CD8-positive, alpha-beta memory T cell (primary cell): Measurements from ENCODE around the gene ATP8A2. TPM values are rescaled to one million over a fixed set of nuclear protein-coding genes. Genes with fewer than 3 reads are reported as not detected.

ENCODE experiments used
- CTCF ChIA-PET: fragments of 350-600 bp; sonication (Branson Sonifier 250); formaldehyde crosslinking; loops from one replicate; lab custom pipeline; 2021; ENCODE audit warnings: antibody characterized with exemption; lab: Charles Lee
- POLR2A ChIA-PET: fragments of 350-600 bp; sonication (Branson Sonifier 250); formaldehyde crosslinking; loops from one replicate; lab custom pipeline; 2021; ENCODE audit warnings: antibody characterized with exemption; lab: Charles Lee
- DNase-seq, 5 donors: peaks; one replicate each; pipeline versions ENCODE4 v3.0.0 to v3.0.0-alpha.2; 2020 to 2022; ENCODE audit warnings: mixed read lengths in 1 of 5
- H3K27ac ChIP-seq: one replicate; pipeline ENCODE4 v1.7.0; 2013; ENCODE audit warnings: low read depth, mild to moderate bottlenecking, low read length, moderate library complexity
- H3K27me3 ChIP-seq: 2 replicates; pipeline ENCODE4 v1.7.0; 2013; ENCODE audit warnings: low read length, mild to moderate bottlenecking; ENCODE audit not compliant: insufficient read depth, poor library complexity, severe bottlenecking
- H3K36me3 ChIP-seq: 2 replicates; pipeline ENCODE4 v1.7.0; 2013; ENCODE audit warnings: mild to moderate bottlenecking, low read length, moderate library complexity; ENCODE audit not compliant: insufficient read depth
- H3K4me1 ChIP-seq: 2 replicates; pipeline ENCODE4 v1.7.0; 2013; ENCODE audit warnings: mild to moderate bottlenecking, low read length, moderate library complexity; ENCODE audit not compliant: insufficient read depth
- H3K4me3 ChIP-seq: 2 replicates; pipeline ENCODE4 v1.7.0; 2013; ENCODE audit warnings: mild to moderate bottlenecking, low read length
- H3K9me3 ChIP-seq: 2 replicates; pipeline ENCODE4 v1.7.0; 2013; ENCODE audit warnings: mild to moderate bottlenecking, low read length
- H3K27ac Mint-ChIP-seq, 8 donors: one replicate each; pipeline ENCODE4 v1.8.0; 2020 to 2021; ENCODE audit warnings: mixed read lengths in 8 of 8, mild to moderate bottlenecking in 6 of 8, inconsistent platforms in 3 of 8, moderate library complexity in 3 of 8
- H3K27me3 Mint-ChIP-seq, 2 donors: one replicate each; pipeline ENCODE4 v1.8.0; 2020 to 2021; ENCODE audit warnings: mixed read lengths in 2 of 2, mild to moderate bottlenecking in 1 of 2, moderate library complexity in 1 of 2
- H3K36me3 Mint-ChIP-seq, 3 donors: one replicate each; pipeline ENCODE4 v1.8.0; 2020 to 2021; ENCODE audit warnings: mixed read lengths in 3 of 3, inconsistent platforms in 1 of 3, mild to moderate bottlenecking in 1 of 3
- H3K4me1 Mint-ChIP-seq, 3 donors: one replicate each; pipeline ENCODE4 v1.8.0; 2020 to 2021; ENCODE audit warnings: mixed read lengths in 3 of 3, inconsistent platforms in 1 of 3, mild to moderate bottlenecking in 1 of 3
- H3K4me3 Mint-ChIP-seq, 7 donors: one replicate each; pipeline ENCODE4 v1.8.0; 2020 to 2021; ENCODE audit warnings: mixed read lengths in 7 of 7, mild to moderate bottlenecking in 6 of 7, moderate library complexity in 4 of 7, inconsistent platforms in 2 of 7
- H3K9me3 Mint-ChIP-seq, 5 donors: one replicate each; pipeline ENCODE4 v1.8.0; 2020 to 2022; ENCODE audit warnings: mixed read lengths in 5 of 5, mild to moderate bottlenecking in 3 of 5, moderate library complexity in 2 of 5, inconsistent platforms in 1 of 5
- polyA plus RNA-seq: library from polyadenylated mRNA; unstranded; fragments of 300-500 nt; fragmentation: Illumina TruSeq; gene quantifications from one replicate; pipeline ENCODE4 v1.2.3, GENCODE V29; 2021
- total RNA-seq, 2 experiments: library from RNA; stranded (reverse); gene quantifications; one replicate each; pipeline ENCODE4 v1.2.3, GENCODE V29; 2021

The ATP8A2 gene
- total and polyA plus RNA-seq, 3 experiments from 2014 or later: 0.26 to 0.63 (median 0.58) TPM

GRCh38 chr13:25469169-25469525 is 97.4 kb downstream of the ATP8A2 start:
- POLR2A ChIA-PET: no interaction called here
- no peaks in the 10 kb centered on the region for H3K36me3 ChIP-seq
- no peak overlapping the region for H3K4me3 ChIP-seq
- no peak for DNase-seq
- no peak overlapping the region for H3K27ac ChIP-seq
- no peaks in the 10 kb centered on the region for H3K4me1 ChIP-seq
- no peaks in the 10 kb centered on the region for H3K36me3 Mint-ChIP-seq
- no peak overlapping the region for H3K27ac Mint-ChIP-seq
- H3K4me1 Mint-ChIP-seq: peaks cover 2 to 7% (median 7%) of the 10 kb centered on the region in 3 donors
- H3K9me3 Mint-ChIP-seq: peaks cover 0 to 14% (median 3%) of the 10 kb centered on the region in 5 donors
- H3K9me3 ChIP-seq: no peaks in the 10 kb centered on the region
- H3K4me3 Mint-ChIP-seq: peak overlapping the region in 1 of 7 donors; percentile 69
- H3K27me3 ChIP-seq: peaks cover 16% of the 10 kb centered on the region
- CTCF ChIA-PET: no interaction called here
- peaks cover 28 to 55% of the 10 kb centered on the region in 2 donors for H3K27me3 Mint-ChIP-seq

GRCh38 chr13:25473864-25474263 is 102.1 kb downstream of the ATP8A2 start:
- peaks cover 2 to 7% (median 6%) of the 10 kb centered on the region in 3 donors for H3K4me1 Mint-ChIP-seq

GRCh38 chr13:25478186-25478585 is 106.4 kb downstream of the ATP8A2 start:
- Histone ChIP-seq H3K27ac (no peak overlapping the region), H3K36me3 (no peaks in the 10 kb centered on the region), H3K9me3 (no peaks in the 10 kb centered on the region), H3K27me3 (no peaks in the 10 kb centered on the region), H3K4me3 (no peak overlapping the region), H3K4me1 (no peaks in the 10 kb centered on the region)
- H3K4me1 Mint-ChIP-seq: no peaks in the 10 kb centered on the region
- H3K9me3 Mint-ChIP-seq: peaks cover 5 to 15% (median 10%) of the 10 kb centered on the region in 5 donors
- H3K4me3 Mint-ChIP-seq: no peak overlapping the region
- ChIA-PET CTCF (no interaction called here), POLR2A (no interaction called here)
- DNase-seq: no peak
- peaks cover 5 to 6% of the 10 kb centered on the region in 2 donors for H3K27me3 Mint-ChIP-seq
- no peaks in the 10 kb centered on the region for H3K36me3 Mint-ChIP-seq
- H3K27ac Mint-ChIP-seq: no peak overlapping the region

More at GRCh38 chr13:25473864-25474263, 102.1 kb downstream of the ATP8A2 start:
- POLR2A ChIA-PET: no interaction called here
- H3K27me3 ChIP-seq: peaks cover 11% of the 10 kb centered on the region
- Mint-ChIP-seq H3K36me3 (no peaks in the 10 kb centered on the region), H3K27ac (no peak overlapping the region), H3K9me3 (peaks cover 0 to 5% (median 2%) of the 10 kb centered on the region in 5 donors), H3K27me3 (peaks cover 19 to 30% of the 10 kb centered on the region in 2 donors), H3K4me3 (no peak overlapping the region)
- H3K36me3 ChIP-seq: no peaks in the 10 kb centered on the region
- no peaks in the 10 kb centered on the region for H3K4me1 ChIP-seq
- no peaks in the 10 kb centered on the region for H3K9me3 ChIP-seq
- CTCF ChIA-PET: no interaction called here
- DNase-seq: no peak
- no peak overlapping the region for H3K27ac ChIP-seq
- H3K4me3 ChIP-seq: no peak overlapping the region

- Mint-ChIP-seq H3K4me3 (no peak overlapping the region), H3K27me3 (peaks cover 0 to 7% of the 10 kb centered on the region in 2 donors), H3K27ac (no peak overlapping the region), H3K9me3 (peaks cover 0 to 2% (median 0%) of the 10 kb centered on the region in 5 donors), H3K4me1 (no peaks in the 10 kb centered on the region), H3K36me3 (no peaks in the 10 kb centered on the region)
- ChIA-PET CTCF (no interaction called here), POLR2A (no interaction called here)
- H3K27ac ChIP-seq: no peak overlapping the region
- H3K4me1 ChIP-seq: no peaks in the 10 kb centered on the region
- no peaks in the 10 kb centered on the region for H3K9me3 ChIP-seq
- H3K27me3 ChIP-seq: no peaks in the 10 kb centered on the region
- no peaks in the 10 kb centered on the region for H3K36me3 ChIP-seq
- H3K4me3 ChIP-seq: no peak overlapping the region
- DNase-seq: no peak
Measured at GRCh38 chr13:25489238-25489637, 117.5 kb downstream of the ATP8A2 start.

GRCh38 chr13:25490236-25490635 is 118.5 kb downstream of the ATP8A2 start:
- no peaks in the 10 kb centered on the region for H3K9me3 ChIP-seq

GRCh38 chr13:25493931-25494640 is 122.3 kb downstream of the ATP8A2 start:
- CTCF ChIA-PET: no interaction called here
- Mint-ChIP-seq H3K4me3 (peak overlapping the region in 1 of 7 donors; percentile 8), H3K27me3 (peaks cover 0 to 8% of the 10 kb centered on the region in 2 donors), H3K36me3 (no peaks in the 10 kb centered on the region), H3K27ac (no peak overlapping the region), H3K9me3 (peaks cover 0 to 2% (median 0%) of the 10 kb centered on the region in 5 donors), H3K4me1 (no peaks in the 10 kb centered on the region)
- POLR2A ChIA-PET: no interaction called here
- no peak for DNase-seq
- Histone ChIP-seq H3K4me1 (no peaks in the 10 kb centered on the region), H3K36me3 (no peaks in the 10 kb centered on the region), H3K4me3 (no peak overlapping the region), H3K27me3 (no peaks in the 10 kb centered on the region), H3K27ac (no peak overlapping the region), H3K9me3 (no peaks in the 10 kb centered on the region)

More at GRCh38 chr13:25490236-25490635, 118.5 kb downstream of the ATP8A2 start:
- H3K36me3 ChIP-seq: no peaks in the 10 kb centered on the region
- no peaks in the 10 kb centered on the region for H3K4me1 ChIP-seq
- H3K27ac ChIP-seq: no peak overlapping the region
- H3K36me3 Mint-ChIP-seq: no peaks in the 10 kb centered on the region
- H3K27me3 Mint-ChIP-seq: peaks cover 0 to 7% of the 10 kb centered on the region in 2 donors
- ChIA-PET CTCF (no interaction called here), POLR2A (no interaction called here)
- no peaks in the 10 kb centered on the region for H3K4me1 Mint-ChIP-seq
- peaks cover 0 to 2% (median 0%) of the 10 kb centered on the region in 5 donors for H3K9me3 Mint-ChIP-seq
- no peak overlapping the region for H3K4me3 ChIP-seq
- no peak overlapping the region for H3K4me3 Mint-ChIP-seq
- no peaks in the 10 kb centered on the region for H3K27me3 ChIP-seq
- H3K27ac Mint-ChIP-seq: no peak overlapping the region
- DNase-seq: no peak

- Histone ChIP-seq H3K4me1 (no peaks in the 10 kb centered on the region), H3K9me3 (no peaks in the 10 kb centered on the region), H3K36me3 (no peaks in the 10 kb centered on the region), H3K27ac (no peak overlapping the region), H3K4me3 (no peak overlapping the region), H3K27me3 (no peaks in the 10 kb centered on the region)
- Mint-ChIP-seq H3K36me3 (no peaks in the 10 kb centered on the region), H3K9me3 (peaks cover 0 to 2% (median 0%) of the 10 kb centered on the region in 5 donors), H3K27ac (no peak overlapping the region), H3K4me3 (no peak overlapping the region), H3K27me3 (peaks cover 0 to 5% of the 10 kb centered on the region in 2 donors), H3K4me1 (no peaks in the 10 kb centered on the region)
- DNase-seq: no peak
- POLR2A ChIA-PET: no interaction called here
- CTCF ChIA-PET: no interaction called here
Measured at GRCh38 chr13:25494698-25495411, 123.1 kb downstream of the ATP8A2 start.

GRCh38 chr13:25501231-25501630 is 129.5 kb downstream of the ATP8A2 start:
- peaks cover 0 to 2% (median 0%) of the 10 kb centered on the region in 5 donors for H3K9me3 Mint-ChIP-seq

More at GRCh38 chr13:25501231-25501630, 129.5 kb downstream of the ATP8A2 start:
- H3K36me3 Mint-ChIP-seq: no peaks in the 10 kb centered on the region
- no peak overlapping the region for H3K4me3 Mint-ChIP-seq
- DNase-seq: no peak
- ChIA-PET CTCF (no interaction called here), POLR2A (no interaction called here)
- H3K27ac ChIP-seq: no peak overlapping the region
- no peaks in the 10 kb centered on the region for H3K4me1 Mint-ChIP-seq
- H3K27ac Mint-ChIP-seq: no peak overlapping the region
- H3K27me3 ChIP-seq: no peaks in the 10 kb centered on the region
- no peaks in the 10 kb centered on the region for H3K9me3 ChIP-seq
- peaks cover 0 to 2% of the 10 kb centered on the region in 2 donors for H3K27me3 Mint-ChIP-seq
- no peak overlapping the region for H3K4me3 ChIP-seq
- no peaks in the 10 kb centered on the region for H3K36me3 ChIP-seq
- H3K4me1 ChIP-seq: no peaks in the 10 kb centered on the region
